Neural crest cell (in vitro differentiated cells): ENCODE measurements around the gene ST6GALNAC1. TPM values are rescaled to one million over a fixed set of nuclear protein-coding genes. Genes with fewer than 3 reads are reported as not detected.
A peak's percentile ranks its signal among the peaks of the same experiment; 100 is the strongest.

Source experiments
- DNase-seq: peaks from one replicate; pipeline ENCODE4 v3.0.0; 2021; ENCODE audit warnings: low read depth, mixed read lengths, low spot score
- H3K27ac Mint-ChIP-seq: one replicate; pipeline ENCODE4 v1.8.0; 2021; ENCODE audit warnings: mild to moderate bottlenecking, mixed read lengths; ENCODE audit not compliant: unreplicated experiment
- H3K27me3 Mint-ChIP-seq: 2 replicates; pipeline ENCODE4 v1.8.0; 2021; ENCODE audit warnings: low read depth, mild to moderate bottlenecking, mixed read lengths
- H3K36me3 Mint-ChIP-seq: 2 replicates; pipeline ENCODE4 v1.8.0; 2021; ENCODE audit warnings: low read depth, mild to moderate bottlenecking, mixed read lengths
- H3K4me1 Mint-ChIP-seq: 2 replicates; pipeline ENCODE4 v1.8.0; 2021; ENCODE audit warnings: mixed read lengths
- H3K4me3 Mint-ChIP-seq: one replicate; pipeline ENCODE4 v1.8.0; 2021; ENCODE audit warnings: mild to moderate bottlenecking, mixed read lengths
- H3K9me3 Mint-ChIP-seq: 2 replicates; pipeline ENCODE4 v1.8.0; 2021; ENCODE audit warnings: mixed read lengths
- total RNA-seq: library from RNA; stranded (reverse); gene quantifications from 2 replicates; pipeline ENCODE4 v1.2.1, GENCODE V29; 2021
- TF ChIP-seq, protein P1 (sequence below): fragments of 200-600 bp; sonication (generic); conservative IDR thresholded peaks from 2 replicates; pipeline ENCODE4 v1.5.0; 2021; ENCODE audit warnings: antibody characterized with exemption, mild to moderate bottlenecking

Gene ST6GALNAC1
- total RNA-seq, 1 donor from 2014 or later: not detected

DNA sequence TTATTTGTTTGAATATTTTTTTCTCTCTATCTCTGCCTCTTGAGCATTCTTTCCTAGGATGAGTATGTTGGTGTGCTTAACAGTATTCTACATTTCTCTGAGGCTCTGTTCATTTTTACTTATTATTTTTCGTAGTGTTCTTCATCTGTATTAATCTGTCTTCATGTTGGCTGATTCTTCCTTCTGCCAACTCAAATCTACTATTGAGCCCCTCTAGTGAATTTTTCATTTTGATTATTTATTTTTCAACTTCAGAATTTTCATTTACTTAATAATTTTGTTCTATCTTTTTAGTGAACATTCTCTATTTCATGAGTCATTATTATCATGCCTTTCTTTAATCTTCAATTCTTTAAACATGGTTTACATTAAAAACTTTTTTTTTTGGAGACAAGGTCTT, 3.2 kb upstream of the ST6GALNAC1 start:
- Mint-ChIP-seq H3K27me3 (no peaks in the 10 kb centered on the region), H3K36me3 (no peaks in the 10 kb centered on the region), H3K4me1 (no peaks in the 10 kb centered on the region), H3K9me3 (no peaks in the 10 kb centered on the region), H3K27ac (no peak overlapping the region), H3K4me3 (no peak overlapping the region)
- no peak for DNase-seq
- TF ChIP-seq, protein P1, sequence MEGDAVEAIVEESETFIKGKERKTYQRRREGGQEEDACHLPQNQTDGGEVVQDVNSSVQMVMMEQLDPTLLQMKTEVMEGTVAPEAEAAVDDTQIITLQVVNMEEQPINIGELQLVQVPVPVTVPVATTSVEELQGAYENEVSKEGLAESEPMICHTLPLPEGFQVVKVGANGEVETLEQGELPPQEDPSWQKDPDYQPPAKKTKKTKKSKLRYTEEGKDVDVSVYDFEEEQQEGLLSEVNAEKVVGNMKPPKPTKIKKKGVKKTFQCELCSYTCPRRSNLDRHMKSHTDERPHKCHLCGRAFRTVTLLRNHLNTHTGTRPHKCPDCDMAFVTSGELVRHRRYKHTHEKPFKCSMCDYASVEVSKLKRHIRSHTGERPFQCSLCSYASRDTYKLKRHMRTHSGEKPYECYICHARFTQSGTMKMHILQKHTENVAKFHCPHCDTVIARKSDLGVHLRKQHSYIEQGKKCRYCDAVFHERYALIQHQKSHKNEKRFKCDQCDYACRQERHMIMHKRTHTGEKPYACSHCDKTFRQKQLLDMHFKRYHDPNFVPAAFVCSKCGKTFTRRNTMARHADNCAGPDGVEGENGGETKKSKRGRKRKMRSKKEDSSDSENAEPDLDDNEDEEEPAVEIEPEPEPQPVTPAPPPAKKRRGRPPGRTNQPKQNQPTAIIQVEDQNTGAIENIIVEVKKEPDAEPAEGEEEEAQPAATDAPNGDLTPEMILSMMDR: no peak

DNA sequence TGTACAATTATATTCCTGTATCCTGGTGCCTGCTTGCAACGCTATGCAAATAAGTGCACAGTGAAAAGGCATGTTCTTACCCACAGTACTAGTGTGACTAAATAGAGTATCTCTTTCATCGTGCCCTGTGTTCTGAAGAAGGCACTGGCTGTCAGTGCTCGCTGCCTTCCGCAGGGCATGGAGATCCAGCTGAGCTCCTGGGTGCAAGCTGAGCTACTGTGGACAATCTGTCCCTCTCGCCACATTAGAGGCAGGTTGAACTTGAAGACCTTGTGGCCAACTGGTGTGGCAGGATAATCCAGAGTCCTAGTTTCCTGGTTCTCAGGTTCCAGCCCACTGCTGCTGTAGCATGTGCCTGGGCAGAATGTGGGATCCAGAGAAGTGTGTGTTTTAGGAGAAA, 1.9 kb upstream of the ST6GALNAC1 start:
- H3K4me3 Mint-ChIP-seq: no peak overlapping the region
- no peaks in the 10 kb centered on the region for H3K27me3 Mint-ChIP-seq
- no peak overlapping the region for H3K27ac Mint-ChIP-seq
- no peaks in the 10 kb centered on the region for H3K9me3 Mint-ChIP-seq
- peaks cover 9% of the 10 kb centered on the region for H3K4me1 Mint-ChIP-seq
- TF ChIP-seq, protein P1: no peak
- no peaks in the 10 kb centered on the region for H3K36me3 Mint-ChIP-seq
- DNase-seq: no peak

DNA sequence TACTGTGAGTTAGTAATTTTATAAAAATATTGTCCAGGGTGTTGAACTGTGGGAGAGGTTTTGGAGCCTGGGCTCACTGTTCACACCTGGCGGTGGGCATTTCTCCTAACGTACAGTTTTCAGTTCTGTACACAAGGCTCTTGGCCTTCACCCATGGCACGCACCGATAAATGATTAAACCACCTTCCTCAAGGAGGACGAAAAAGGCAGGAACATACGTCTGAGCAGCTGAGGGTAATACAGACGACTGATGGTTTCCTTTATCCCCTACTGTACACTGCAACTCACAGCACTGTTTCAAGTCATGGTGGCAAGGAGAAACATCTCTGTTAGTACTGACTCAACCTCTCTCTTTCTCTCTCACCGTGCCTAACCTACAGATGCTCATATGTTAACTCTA, 1.4 kb upstream of the ST6GALNAC1 start:
- Mint-ChIP-seq H3K36me3 (no peaks in the 10 kb centered on the region), H3K4me3 (no peak overlapping the region), H3K9me3 (no peaks in the 10 kb centered on the region), H3K4me1 (peaks cover 14% of the 10 kb centered on the region), H3K27me3 (no peaks in the 10 kb centered on the region), H3K27ac (no peak overlapping the region)
- TF ChIP-seq, protein P1: no peak
- DNase-seq: no peak

DNA sequence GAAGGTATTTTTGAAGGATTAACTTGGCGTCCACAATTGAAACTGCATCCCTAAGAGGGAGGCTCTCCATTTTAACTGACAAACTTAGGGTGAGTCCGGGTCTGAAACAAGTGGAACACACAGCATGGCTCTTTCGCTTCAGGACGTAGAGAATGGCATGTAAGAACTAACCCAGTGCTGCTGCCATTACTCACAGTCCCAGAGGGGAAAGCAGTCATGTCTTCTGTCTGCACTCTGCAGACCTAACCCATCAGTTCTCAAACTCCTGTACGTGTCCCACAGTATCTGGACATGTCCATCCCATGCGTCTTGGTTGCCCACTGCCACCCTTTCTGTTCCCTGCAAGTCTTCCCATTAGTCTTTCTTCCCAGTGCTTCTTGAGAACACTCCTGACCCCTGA, 563 bp downstream of the ST6GALNAC1 start:
- H3K4me1 Mint-ChIP-seq: peaks cover 24% of the 10 kb centered on the region
- no peaks in the 10 kb centered on the region for H3K36me3 Mint-ChIP-seq
- no peak for DNase-seq
- H3K27ac Mint-ChIP-seq: peak overlapping the region; percentile 48
- no peak overlapping the region for H3K4me3 Mint-ChIP-seq
- no peaks in the 10 kb centered on the region for H3K9me3 Mint-ChIP-seq
- H3K27me3 Mint-ChIP-seq: no peaks in the 10 kb centered on the region
- TF ChIP-seq, protein P1: no peak

DNA sequence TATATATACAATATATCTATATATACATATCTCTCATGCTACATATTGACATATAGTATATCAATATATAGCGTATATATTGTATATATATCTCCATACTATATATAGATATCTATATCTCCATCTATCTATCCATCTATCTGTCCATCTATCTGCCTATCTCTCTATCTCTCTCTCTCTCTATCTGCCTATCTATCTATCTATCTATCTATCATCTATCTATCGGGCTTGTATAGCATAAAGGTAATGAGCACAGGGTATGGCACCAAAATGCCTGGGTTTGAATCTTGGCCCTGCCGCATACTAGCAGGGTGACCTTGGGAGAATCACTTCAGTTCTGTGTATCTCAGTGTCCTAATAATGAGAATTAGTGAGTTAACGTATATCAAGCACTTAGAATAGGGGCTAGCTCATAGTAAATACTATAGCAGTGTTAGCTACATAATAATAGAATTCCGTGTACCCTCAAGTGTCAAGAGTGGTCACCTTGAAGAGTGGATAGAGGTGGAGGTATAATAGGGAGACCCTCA, 1.5 kb downstream of the ST6GALNAC1 start:
- no peaks in the 10 kb centered on the region for H3K36me3 Mint-ChIP-seq
- DNase-seq: no peak
- TF ChIP-seq, protein P1: no peak
- H3K27ac Mint-ChIP-seq: no peak overlapping the region
- H3K4me1 Mint-ChIP-seq: peaks cover 33% of the 10 kb centered on the region
- no peaks in the 10 kb centered on the region for H3K27me3 Mint-ChIP-seq
- H3K4me3 Mint-ChIP-seq: no peak overlapping the region
- H3K9me3 Mint-ChIP-seq: no peaks in the 10 kb centered on the region
